ENCODE results near the gene TSPO. TPM values are rescaled to one million over a fixed set of nuclear protein-coding genes. Genes with fewer than 3 reads are reported as not detected.

Gene TSPO
- total and polyA plus RNA-seq, 2 of the 13 experiments (the other 11 are each of a cell fraction or from before 2014, with no cell fraction given): 0.46 to 1.4 TPM

GRCh38 chr22:43127166-43127908 lies 24.0 kb upstream of the TSPO start (continued):
- TF ChIP-seq, protein P1, sequence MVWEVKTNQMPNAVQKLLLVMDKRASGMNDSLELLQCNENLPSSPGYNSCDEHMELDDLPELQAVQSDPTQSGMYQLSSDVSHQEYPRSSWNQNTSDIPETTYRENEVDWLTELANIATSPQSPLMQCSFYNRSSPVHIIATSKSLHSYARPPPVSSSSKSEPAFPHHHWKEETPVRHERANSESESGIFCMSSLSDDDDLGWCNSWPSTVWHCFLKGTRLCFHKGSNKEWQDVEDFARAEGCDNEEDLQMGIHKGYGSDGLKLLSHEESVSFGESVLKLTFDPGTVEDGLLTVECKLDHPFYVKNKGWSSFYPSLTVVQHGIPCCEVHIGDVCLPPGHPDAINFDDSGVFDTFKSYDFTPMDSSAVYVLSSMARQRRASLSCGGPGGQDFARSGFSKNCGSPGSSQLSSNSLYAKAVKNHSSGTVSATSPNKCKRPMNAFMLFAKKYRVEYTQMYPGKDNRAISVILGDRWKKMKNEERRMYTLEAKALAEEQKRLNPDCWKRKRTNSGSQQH (CRISPR knock-in tag; IDR thresholded peaks at IDR 0.05; ENCODE audit: low read depth): no peak
- TF ChIP-seq ZNF547 (CRISPR knock-in tag; IDR thresholded peaks at IDR 0.05) (no peak), REST (IDR thresholded peaks at IDR 0.05; ENCODE audit: borderline replicate concordance in 1 of 2, low read depth in 1 of 2, low read length in 2 of 2) (no peak), ZNF136 (CRISPR knock-in tag; IDR thresholded peaks at IDR 0.05; ENCODE audit: low read depth) (no peak)

GRCh38 chr22:43128116-43128515 lies 23.2 kb upstream of the TSPO start:
- H3K79me2 ChIP-seq (ENCODE audit: insufficient read depth, low read length): no peaks in the 10 kb centered on the region
- ATAC-seq (no peak), FAIRE-seq (no peak), DNase-seq (ENCODE audit: low spot score) (no peak)
- CTCF ChIA-PET (ENCODE audit: low intra/inter-chr PET ratio, low total read pairs): no interaction called here
- intact Hi-C loops (cut with micrococcal nuclease; ENCODE audit: unreplicated experiment) (loop anchor here (5.0 kb wide), 1 partner anchor 36 kb away; no protein-coding TSS in a partner anchor), in situ Hi-C loops (cut with HindIII; ENCODE audit: extremely low pct_ligation_motif_present, low pct_unique_long_range_greater_than_20kb) (no loop called here)
- no peak overlapping the region for H3K4me2 ChIP-seq (ENCODE audit: low read depth, low read length)
- WGBS (ENCODE audit: low lambda C conversion rate): 91% methylated on average over 8 of the region's 13 CpGs
- BruUV-seq (replicated peaks): no TSS peak
- peaks cover 0 to 11% of the 10 kb centered on the region in 2 experiments; a peak in 3 of 5 replicates for H3K36me3 ChIP-seq (replicated peaks in 1 of 2; ENCODE audit: control insufficient read depth in 1 of 2, insufficient read depth in 2 of 2, low read length in 2 of 2)
- no peaks in the 10 kb centered on the region for H3K9me3 ChIP-seq (ENCODE audit: low read length)
- no peak overlapping the region for H3K4me3 ChIP-seq (replicated peaks in 1 of 3; ENCODE audit: insufficient read depth in 1 of 3, low read depth in 2 of 3, low read length in 3 of 3)
- H3K4me1 ChIP-seq (ENCODE audit: insufficient read depth, low read length): peaks cover 31% of the 10 kb centered on the region
- no peak overlapping the region for H3K27ac ChIP-seq (ENCODE audit: extremely low read length, insufficient read depth, low read length)
- H3K27me3 ChIP-seq (ENCODE audit: control insufficient read depth in 1 of 2, insufficient read depth in 2 of 2, low read length in 2 of 2): no peaks in the 10 kb centered on the region
- H3K9ac ChIP-seq (ENCODE audit: insufficient read depth, low read depth, low read length): no peak overlapping the region
- TF ChIP-seq, protein P2, sequence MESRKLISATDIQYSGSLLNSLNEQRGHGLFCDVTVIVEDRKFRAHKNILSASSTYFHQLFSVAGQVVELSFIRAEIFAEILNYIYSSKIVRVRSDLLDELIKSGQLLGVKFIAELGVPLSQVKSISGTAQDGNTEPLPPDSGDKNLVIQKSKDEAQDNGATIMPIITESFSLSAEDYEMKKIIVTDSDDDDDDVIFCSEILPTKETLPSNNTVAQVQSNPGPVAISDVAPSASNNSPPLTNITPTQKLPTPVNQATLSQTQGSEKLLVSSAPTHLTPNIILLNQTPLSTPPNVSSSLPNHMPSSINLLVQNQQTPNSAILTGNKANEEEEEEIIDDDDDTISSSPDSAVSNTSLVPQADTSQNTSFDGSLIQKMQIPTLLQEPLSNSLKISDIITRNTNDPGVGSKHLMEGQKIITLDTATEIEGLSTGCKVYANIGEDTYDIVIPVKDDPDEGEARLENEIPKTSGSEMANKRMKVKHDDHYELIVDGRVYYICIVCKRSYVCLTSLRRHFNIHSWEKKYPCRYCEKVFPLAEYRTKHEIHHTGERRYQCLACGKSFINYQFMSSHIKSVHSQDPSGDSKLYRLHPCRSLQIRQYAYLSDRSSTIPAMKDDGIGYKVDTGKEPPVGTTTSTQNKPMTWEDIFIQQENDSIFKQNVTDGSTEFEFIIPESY (CRISPR knock-in tag; IDR thresholded peaks at IDR 0.05): peak; percentile 26; the same call in 1 of the 2 replicates
- no peak for TF ChIP-seq ZNF609 (CRISPR knock-in tag; IDR thresholded peaks at IDR 0.05; ENCODE audit: borderline replicate concordance)
- no peak overlapping the region for H2AFZ ChIP-seq (ENCODE audit: low read length)
- POLR2A ChIA-PET: interaction anchor here (0.8 kb wide), 1 partner anchor 24 kb away, joined by 3 read pairs; no protein-coding TSS in a partner anchor
- H4K20me1 ChIP-seq (ENCODE audit: insufficient read depth, low read length): no peaks in the 10 kb centered on the region

Data from HepG2 (cell line).